Erythroblast (primary cell): Measurements from ENCODE around the gene GAK.

ENCODE experiments used
- GATA1 ChIP-seq: IDR thresholded peaks from 2 replicates; pipeline ENCODE4 v1.6.1; 2011; ENCODE audit warnings: low read depth, mild to moderate bottlenecking, control low read depth, low read length, moderate library complexity
- POLR2A ChIP-seq: IDR thresholded peaks from 2 replicates; pipeline ENCODE4 v1.6.1; 2011; ENCODE audit warnings: mild to moderate bottlenecking, low read length

- TF ChIP-seq POLR2A, result no peak
- TF ChIP-seq GATA1, result no peak
Measured at GRCh38 chr4:832536-832935, 99.6 kb downstream of the GAK start.
